IMR-90 (cell line): ENCODE results near the gene PIK3R5.

ENCODE experiments used
- CTCF ChIP-seq: conservative IDR thresholded peaks from 2 replicates; pipeline ENCODE4 v1.5.1; 2012; ENCODE audit warnings: mild to moderate bottlenecking, low read depth, low read length, improper control_type of control experiment
- POLR2A ChIP-seq: IDR thresholded peaks from 2 replicates; pipeline ENCODE4 v1.6.1; 2012; ENCODE audit warnings: mild to moderate bottlenecking, low read depth, low read length
- RCOR1 ChIP-seq: IDR thresholded peaks from 2 replicates; pipeline ENCODE4 v1.6.1; 2012; ENCODE audit warnings: mild to moderate bottlenecking, low read length, improper control_type of control experiment; ENCODE audit not compliant: insufficient replicate concordance
- USF2 ChIP-seq: fragments of 150-350 bp; IDR thresholded peaks from 2 replicates; pipeline ENCODE4 v1.6.1; 2017; ENCODE audit warnings: mild to moderate bottlenecking, antibody characterized with exemption, low read length, low read depth

- TF ChIP-seq POLR2A (no peak), USF2 (no peak), CTCF (no peak), RCOR1 (no peak)
Measured at GRCh38 chr17:8856869-8857575, 108.5 kb downstream of the PIK3R5 start.
